ENCODE results near the gene TBCD.

GRCh38 chr17:82878527-82878926 is 126.7 kb downstream of the TBCD start:
- no peak for TF ChIP-seq CTCF (IDR thresholded peaks at IDR 0.05; ENCODE audit: insufficient read depth, low read length, poor library complexity, severe bottlenecking)
- TF ChIP-seq EZH2phosphoT487 (conservative IDR thresholded peaks at IDR 0.05; ENCODE audit: low read length), result no peak
